ENCODE measurements around the gene TBCC. TPM values are rescaled to one million over a fixed set of nuclear protein-coding genes. Genes with fewer than 3 reads are reported as not detected.
"Not testable (repeated sequence)": the region's sequence is repeated elsewhere in the genome, so short reads cannot be mapped to it uniquely, and the experiment has no call there.

TBCC gene
- total RNA-seq, 4 donors from 2014 or later: 16.2 to 32.9 (median 24.8) TPM

GRCh38 chr6:42740725-42741124, 5.2 kb downstream of the TBCC start:
- Histone ChIP-seq H3K36me3 (no peaks in the 10 kb centered on the region), H3K4me3 (no peak overlapping the region), H3K27ac (no peak overlapping the region), H3K4me1 (peaks cover 11 to 37% (median 32%) of the 10 kb centered on the region in 3 donors), H3K27me3 (no peaks in the 10 kb centered on the region), H3K9me3 (no peaks in the 10 kb centered on the region)
- TF ChIP-seq CTCF (IDR thresholded peaks at IDR 0.05) (no peak), POLR2A (IDR thresholded peaks at IDR 0.05) (no peak)
- DNase-seq: no peak
- intact Hi-C loops (cut with DNase I): no loop called here
- 48 to 63% methylated on average over 3 of the region's 3 CpGs for WGBS, 2 donors

GRCh38 chr6:42735976-42736375, 9.9 kb downstream of the TBCC start:
- Histone ChIP-seq H3K4me3 (no peak overlapping the region), H3K27ac (no peak overlapping the region), H3K4me1 (no peaks in the 10 kb centered on the region), H3K9me3 (no peaks in the 10 kb centered on the region), H3K36me3 (no peaks in the 10 kb centered on the region), H3K27me3 (no peaks in the 10 kb centered on the region)
- TF ChIP-seq CTCF (IDR thresholded peaks at IDR 0.05): no peak
- TF ChIP-seq POLR2A (IDR thresholded peaks at IDR 0.05): no peak
- no peak for DNase-seq
- WGBS, 2 donors: 87 to 98% methylated on average over 3 of the region's 3 CpGs
- intact Hi-C loops (cut with DNase I): no loop called here

GRCh38 chr6:42733867-42734481, 11.9 kb downstream of the TBCC start:
- intact Hi-C loops (cut with DNase I); H3K27me3 ChIP-seq; DNase-seq; H3K4me1 ChIP-seq; H3K36me3 ChIP-seq; H3K9me3 ChIP-seq; H3K4me3 ChIP-seq; H3K27ac ChIP-seq: not testable (repeated sequence)
- 83 to 84% methylated on average over 12 of the region's 13 CpGs for WGBS, 2 donors

- DNase-seq: no peak
- intact Hi-C loops (cut with DNase I): loop anchor here (5.0 to 10.0 kb wide), 2 partner anchors 67 to 145 kb away; partner anchors contain the start of gene RPL7L1
- H3K27ac ChIP-seq: no peak overlapping the region
- no peaks in the 10 kb centered on the region for H3K36me3 ChIP-seq
- peaks cover 7 to 25% (median 15%) of the 10 kb centered on the region in 3 donors for H3K4me1 ChIP-seq
- 37 to 38% methylated on average over 2 of the region's 3 CpGs for WGBS, 2 donors
- TF ChIP-seq CTCF (IDR thresholded peaks at IDR 0.05): no peak
- TF ChIP-seq POLR2A (IDR thresholded peaks at IDR 0.05): no peak
- H3K4me3 ChIP-seq: no peak overlapping the region
- H3K27me3 ChIP-seq: no peaks in the 10 kb centered on the region
- no peaks in the 10 kb centered on the region for H3K9me3 ChIP-seq
Observed at GRCh38 chr6:42729731-42730130, 16.2 kb downstream of the TBCC start.

GRCh38 chr6:42727627-42728026, 18.3 kb downstream of the TBCC start:
- intact Hi-C loops (cut with DNase I): loop anchor here (5.0 to 10.0 kb wide), 2 partner anchors 65 to 147 kb away; partner anchors contain the start of gene RPL7L1
- DNase-seq: no peak
- peak overlapping the region; percentile 24 to 61 (median 53) for H3K4me3 ChIP-seq

More at GRCh38 chr6:42727627-42728026, 18.3 kb downstream of the TBCC start:
- H3K27me3 ChIP-seq: no peaks in the 10 kb centered on the region
- TF ChIP-seq CTCF (IDR thresholded peaks at IDR 0.05): no peak
- peak in 1 of 4 donors; percentile 14 for TF ChIP-seq POLR2A (IDR thresholded peaks at IDR 0.05)
- H3K4me1 ChIP-seq: peaks cover 7 to 25% (median 15%) of the 10 kb centered on the region in 3 donors
- 55 to 76% methylated on average over 8 to 13 of the region's 22 CpGs for WGBS, 2 donors
- H3K36me3 ChIP-seq: no peaks in the 10 kb centered on the region
- peak overlapping the region; percentile 62 to 89 (median 86) for H3K27ac ChIP-seq
- no peaks in the 10 kb centered on the region for H3K9me3 ChIP-seq

Data from esophagus squamous epithelium (tissue), 5 donors.